Heart left ventricle (tissue), 16 donors: ENCODE data around the gene CEP170. TPM values are rescaled to one million over a fixed set of nuclear protein-coding genes. Genes with fewer than 3 reads are reported as not detected.
"Not testable (repeated sequence)": the region's sequence is repeated elsewhere in the genome, so short reads cannot be mapped to it uniquely, and the experiment has no call there.

Source experiments
- ATAC-seq, 4 donors: fragments of 200-7000 bp; cut with Tn5 transposase; one replicate each; pipeline ENCODE4 v1.9.1; 2020 to 2022; ENCODE audit warnings: moderate library complexity in 4 of 4, mild to moderate bottlenecking in 3 of 4, moderate number of reproducible peaks in 1 of 4
- DNase-seq, 5 donors: peaks; one replicate each; pipeline ENCODE4 v3.0.0-alpha.2; 2020
- H3K27ac ChIP-seq, 12 donors: fragments of 200-600 bp; sonication (generic) in 4 of 12; one replicate each; pipeline versions ENCODE4 v1.5.0 to v1.8.0; 2016 to 2022; ENCODE audit warnings: mild to moderate bottlenecking in 2 of 12
- H3K27me3 ChIP-seq, 9 donors: fragments of 200-600 bp; sonication (generic) in 2 of 9; one replicate each; pipeline versions ENCODE4 v1.5.1 to v1.8.0; 2016 to 2022; ENCODE audit warnings: mild to moderate bottlenecking in 3 of 9
- H3K36me3 ChIP-seq, 9 donors: fragments of 200-600 bp; sonication (generic) in 2 of 9; one replicate each; pipeline versions ENCODE4 v1.5.0 to v1.8.0; 2018 to 2022; ENCODE audit warnings: mild to moderate bottlenecking in 2 of 9
- H3K4me1 ChIP-seq, 12 donors: fragments of 200-600 bp; sonication (generic) in 4 of 12; one replicate each; pipeline versions ENCODE4 v1.5.0 to v1.8.0; 2016 to 2022; ENCODE audit warnings: mild to moderate bottlenecking in 3 of 12
- H3K4me3 ChIP-seq, 12 donors: fragments of 200-600 bp; sonication (generic) in 4 of 12; one replicate each; pipeline versions ENCODE4 v1.5.0 to v1.8.0; 2017 to 2022; ENCODE audit warnings: mild to moderate bottlenecking in 9 of 12, moderate library complexity in 4 of 12
- H3K9me3 ChIP-seq, 12 donors: fragments of 200-600 bp; sonication (generic) in 4 of 12; one replicate each; pipeline versions ENCODE4 v1.5.0 to v1.8.0; 2016 to 2022; ENCODE audit warnings: mild to moderate bottlenecking in 1 of 12
- WGBS, 4 donors: extraction: QIAGEN DNeasy Blood & Tissue Kit in 2 of 4; methylation state at CpG; one replicate each; pipeline versions ENCODE4 v1.1.5 to v1.1.7; 2013 to 2018; 5-methylcytosine and 5-hydroxymethylcytosine counted together
- intact Hi-C, 10 donors: fragments of 100-400 bp; cut with DNase I; formaldehyde crosslinking; loops; one replicate each; pipeline versions ENCODE4 v1.11.1 to v1.14.2; 2022
- polyA plus RNA-seq, 2 donors: library from polyadenylated mRNA; stranded (reverse); fragments of 200-250 nt; gene quantifications; one replicate each; pipeline ENCODE4 v1.2.3, GENCODE V29; 2013
- total RNA-seq, 9 donors: library from RNA; depleted of rRNA in 2 of 9; stranded (reverse); fragments of >200 nt in 2 of 9; fragmentation: NEBNext Ultra II Directional in 3 of 9; extraction: Animal tissue kit (Norgen Biotek cat#: 25700) in 3 of 9; gene quantifications; one replicate each; pipeline versions ENCODE4 v1.1.0 to v1.2.4, GENCODE V29; 2016 to 2023
- donor health status: ischemic (EF 13 %, LVEDD 7.1; RV severe dilation, severe dysfunction).
- donor health status: healthy with polysubstance abuse.
- donor health status: DM: no; HTN: yes; CAD: no.
- donor health status: DM: no; HTN: no; CAD: no.
- donor health status: ischemic (EF 25% LVEDD 6.9; RV normal size, moderate dysfunction).
- donor health status: ischemic (EF 25% LVEDD 5.7; RV mildly dilated, moderate dysfunction).
- donor health status: healthy.
- donor health status: DM: yes; HTN: yes; CAD: no.
- donor health status: ischemic (EF 35%, LVEDD 5.7; RV mildly dilated, moderate dysfunction).
- donor health status: nonischemic (EF 11% LVEDD 7.7; RV severe dilation, severe dysfunction).
- donor health status: DM: yes; HTN: yes; CAD: no.
- donor health status: PGD.
- donor health status: ischemic (EF 29% LVEDD 5.4; RV normal size, mild dysfunction).
- donor health status: nonischemic (EF 23%, LVEDD 6.1; RV moderate dilation, normal function).

Gene CEP170
- total and polyA plus RNA-seq, 11 donors = 9.7 to 70.3 (median 37.7) TPM

DNA sequence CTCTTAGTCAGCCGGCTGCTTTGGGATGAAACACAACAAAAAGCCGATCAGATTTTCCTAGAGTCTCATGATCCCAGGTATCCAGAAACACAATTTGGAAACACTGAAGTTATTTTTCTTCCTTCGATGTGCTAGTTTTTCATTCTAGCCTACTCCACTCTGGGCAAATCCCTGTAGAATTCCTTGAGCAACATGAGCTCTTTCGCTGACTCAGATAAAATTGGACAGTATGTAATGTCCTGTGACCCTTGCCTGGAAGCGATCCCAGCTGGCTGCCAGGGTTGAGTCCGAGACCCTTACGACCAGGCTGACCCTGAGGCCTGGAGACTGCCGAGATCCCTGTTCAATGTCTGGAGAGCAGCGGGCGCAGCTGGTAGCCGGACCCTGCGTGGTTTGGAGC is 147.9 kb downstream of the CEP170 start:
- H3K27ac ChIP-seq, H3K9me3 ChIP-seq, H3K4me3 ChIP-seq, H3K36me3 ChIP-seq, intact Hi-C loops, H3K27me3 ChIP-seq, H3K4me1 ChIP-seq, ATAC-seq, DNase-seq: not testable (repeated sequence)
- 82 to 85% (median 83%) methylated on average over 10 to 12 of the region's 12 CpGs for WGBS, 4 donors

DNA sequence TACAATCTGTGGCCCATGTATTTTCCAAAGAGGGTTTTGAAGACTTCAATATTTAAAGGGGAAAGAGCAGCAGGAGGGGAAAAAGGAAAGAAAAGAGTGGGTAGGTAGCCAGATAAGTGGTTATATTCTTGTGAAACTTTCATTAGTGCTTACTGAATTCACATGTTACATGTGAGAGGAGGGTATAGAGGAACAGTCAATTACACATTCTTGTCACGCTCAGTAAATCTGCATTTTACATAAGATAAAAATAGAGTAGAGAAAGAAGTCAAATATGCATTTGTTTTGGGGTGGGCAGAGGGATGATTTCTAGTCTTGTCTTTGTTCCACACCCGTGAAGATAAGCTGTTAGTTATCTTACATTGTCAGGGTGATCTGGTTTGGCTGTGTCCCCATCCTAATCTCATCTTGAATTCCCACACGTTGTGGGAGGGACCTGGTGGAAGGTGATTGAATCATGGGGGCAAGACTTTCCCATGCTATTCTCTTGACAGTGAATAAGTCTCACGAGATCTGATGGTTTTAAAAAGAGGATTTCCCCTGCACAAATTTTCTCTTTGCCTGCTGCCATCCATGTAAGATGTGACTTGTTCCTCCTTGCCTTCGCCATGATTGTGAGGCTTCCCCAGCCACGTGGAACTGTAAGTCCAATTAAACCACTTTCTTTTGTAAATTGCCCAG is 149.3 kb downstream of the CEP170 start:
- DNase-seq, H3K27me3 ChIP-seq, H3K36me3 ChIP-seq, H3K4me1 ChIP-seq, H3K27ac ChIP-seq, H3K4me3 ChIP-seq, H3K9me3 ChIP-seq, ATAC-seq, intact Hi-C loops: not testable (repeated sequence)
- 52 to 67% (median 60%) methylated on average over 6 of the region's 6 CpGs for WGBS, 4 donors

DNA sequence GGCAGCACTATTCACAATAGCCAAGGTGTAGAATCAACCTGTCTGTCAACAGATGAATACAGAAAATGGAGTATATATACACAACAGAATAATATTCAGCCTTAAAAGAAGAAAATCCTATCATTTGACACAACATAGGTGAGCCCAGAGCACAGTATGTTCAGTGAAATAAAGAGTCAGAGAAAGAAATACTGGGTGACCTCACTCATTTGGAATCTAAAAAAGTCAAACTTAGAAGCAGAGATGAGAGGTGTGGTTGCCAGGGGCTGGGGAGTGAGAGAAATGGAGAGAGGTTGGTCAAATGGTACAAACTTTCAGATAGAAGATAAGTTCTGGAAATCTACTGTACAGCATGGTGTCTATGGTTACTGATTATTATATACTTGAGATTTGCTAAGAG is 150.0 kb downstream of the CEP170 start:
- intact Hi-C loops, H3K4me1 ChIP-seq, H3K27me3 ChIP-seq, H3K9me3 ChIP-seq, H3K4me3 ChIP-seq, H3K27ac ChIP-seq, DNase-seq, H3K36me3 ChIP-seq: not testable (repeated sequence)
- ATAC-seq = peak in 2 of 4 donors; percentile 30 to 47

DNA sequence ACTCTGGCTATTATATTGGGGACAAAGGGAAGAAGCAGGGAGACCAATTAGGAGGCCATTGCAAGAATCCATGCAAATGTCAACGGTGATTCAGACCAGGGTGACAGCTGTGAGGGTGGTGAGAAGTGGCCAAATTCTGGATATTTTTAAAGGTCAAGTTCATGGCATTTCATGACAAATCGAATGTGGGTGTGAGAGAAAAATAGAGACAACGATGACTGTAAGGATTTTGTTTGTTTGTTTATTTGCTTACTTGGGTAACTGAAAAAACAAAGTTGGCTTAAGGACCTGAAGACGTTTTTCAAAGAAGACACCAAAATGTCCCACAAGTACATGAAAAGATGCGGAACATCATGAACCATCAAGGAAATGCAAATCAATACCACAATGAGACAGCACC is 150.6 kb downstream of the CEP170 start:
- H3K27ac ChIP-seq, H3K4me3 ChIP-seq, intact Hi-C loops, H3K36me3 ChIP-seq, H3K9me3 ChIP-seq, DNase-seq, H3K4me1 ChIP-seq, H3K27me3 ChIP-seq, ATAC-seq: not testable (repeated sequence)
- 85 to 91% (median 87%) methylated on average over 5 of the region's 5 CpGs for WGBS, 4 donors

DNA sequence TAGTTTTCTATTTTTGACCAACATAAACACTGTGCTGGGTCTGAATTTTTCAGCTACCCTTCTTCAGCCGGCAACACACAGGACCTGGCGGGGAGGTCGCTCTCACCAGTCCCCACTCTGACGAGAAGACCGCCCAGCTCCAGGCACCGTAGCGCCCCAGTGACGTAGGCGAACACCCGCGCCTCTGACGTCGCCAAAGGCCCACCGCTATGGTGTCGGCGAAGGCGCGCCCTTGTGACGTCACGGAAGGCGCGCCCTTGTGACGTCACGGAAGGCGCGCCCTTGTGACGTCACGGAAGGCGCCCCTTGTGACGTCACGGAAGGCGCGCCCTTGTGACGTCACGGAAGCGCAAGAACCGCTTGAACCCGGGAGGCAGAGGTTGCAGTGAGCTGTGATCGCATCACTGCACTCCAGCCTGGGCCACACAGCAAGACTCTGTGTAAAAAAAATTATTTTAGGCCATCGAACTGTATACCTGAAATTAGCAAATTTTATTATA is 153.5 kb downstream of the CEP170 start:
- H3K27me3 ChIP-seq, H3K27ac ChIP-seq, intact Hi-C loops, H3K4me1 ChIP-seq, H3K36me3 ChIP-seq, H3K9me3 ChIP-seq, ATAC-seq: not testable (repeated sequence)
- peak in 2 of 5 donors; percentile 55 to 63 for DNase-seq
- WGBS, 4 donors = 12 to 61% (median 36%) methylated on average over 24 to 40 of the region's 40 CpGs
- H3K4me3 ChIP-seq = peak overlapping the region in 6 of 12 donors; percentile 26 to 47 (median 38)

DNA sequence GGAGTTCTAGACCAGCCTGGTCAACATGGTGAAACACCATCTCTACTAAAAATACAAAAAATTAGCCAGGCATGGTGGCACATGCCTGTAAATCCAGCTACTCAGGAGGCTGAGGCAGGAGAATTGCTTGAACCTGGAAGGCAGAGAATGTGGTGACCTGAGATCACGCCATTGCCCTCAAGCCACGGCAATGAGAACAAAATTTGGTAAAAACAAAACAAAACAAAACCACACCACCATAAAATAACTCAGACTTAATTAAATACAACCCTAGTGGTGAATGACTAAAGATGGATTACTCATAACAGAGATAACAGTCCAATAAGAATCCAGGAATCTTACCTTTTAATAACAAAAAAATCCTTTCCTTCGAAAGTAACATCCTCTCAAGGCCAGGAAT is 167.7 kb downstream of the CEP170 start:
- intact Hi-C loops, DNase-seq, H3K4me1 ChIP-seq, ATAC-seq, H3K9me3 ChIP-seq, H3K27ac ChIP-seq, H3K4me3 ChIP-seq, H3K36me3 ChIP-seq, H3K27me3 ChIP-seq: not testable (repeated sequence)
- 88 to 96% (median 93%) methylated on average over 3 of the region's 3 CpGs for WGBS, 4 donors

Other genes with a start within 250 kb of the CEP170 start
- 10 to 100 TPM; 16.7 to 36.6 (median 23.6) TPM for gene SDCCAG8, start 760 bp upstream of the CEP170 start, total RNA-seq
- 10 to 100 TPM in 1 of 2 donors, 1 to 10 TPM in 1; 7.8 to 12.8 TPM for gene SDCCAG8, start 760 bp upstream of the CEP170 start, polyA plus RNA-seq